ENCODE measurements around the gene RNF11.

DNA sequence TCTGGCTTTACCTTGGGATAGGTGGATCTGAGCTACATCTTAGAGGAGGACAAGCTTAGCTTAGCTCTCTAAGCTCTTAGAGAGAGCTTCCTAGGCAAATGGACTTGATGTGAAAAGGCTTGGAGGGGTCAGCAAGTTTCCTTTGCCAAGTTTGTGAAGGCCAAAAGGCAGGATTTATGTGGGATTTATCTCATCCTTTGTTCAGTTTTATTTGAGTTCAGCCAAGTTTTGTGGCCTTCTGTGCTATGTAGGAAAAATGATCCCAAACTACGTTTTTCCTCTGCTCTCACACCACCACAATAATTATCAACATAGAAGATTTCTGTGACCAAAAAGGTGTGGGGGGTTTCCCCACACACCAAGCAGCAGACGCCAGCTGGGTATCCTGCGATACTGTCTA is 26.0 kb upstream of the RNF11 start:
- no peak for TF ChIP-seq TAF1 (IDR thresholded peaks at IDR 0.05; ENCODE audit: borderline replicate concordance, low read depth, low read length)
- TF ChIP-seq POLR2A (IDR thresholded peaks at IDR 0.05; ENCODE audit: low read depth, low read length), result no peak
- TF ChIP-seq POLR2AphosphoS5 (IDR thresholded peaks at IDR 0.05; ENCODE audit: low read depth, low read length), result no peak
